Effector memory CD4-positive, alpha-beta T cell (primary cell): ENCODE data around the gene MVK.

ENCODE experiments used
- DNase-seq, 3 donors: peaks; one replicate each; pipeline ENCODE4 v3.0.0-alpha.2; 2020
- H3K27ac ChIP-seq: 2 replicates; pipeline ENCODE4 v1.7.0; 2013; ENCODE audit warnings: mild to moderate bottlenecking, low read length, moderate library complexity; ENCODE audit not compliant: insufficient read depth, poor library complexity, severe bottlenecking
- H3K27me3 ChIP-seq: replicated peaks from 2 replicates; pipeline ENCODE4 v1.7.0; 2013; ENCODE audit warnings: mild to moderate bottlenecking, low read length; ENCODE audit not compliant: insufficient read depth, control insufficient read depth, poor library complexity, severe bottlenecking
- H3K36me3 ChIP-seq: 2 replicates; pipeline ENCODE4 v1.7.0; 2013; ENCODE audit warnings: mild to moderate bottlenecking, low read length, moderate library complexity; ENCODE audit not compliant: control insufficient read depth, insufficient read depth
- H3K4me1 ChIP-seq: 2 replicates; pipeline ENCODE4 v1.7.0; 2013; ENCODE audit warnings: low read length, mild to moderate bottlenecking; ENCODE audit not compliant: control insufficient read depth, insufficient read depth, poor library complexity, severe bottlenecking
- H3K4me3 ChIP-seq: 2 replicates; pipeline ENCODE4 v1.7.0; 2013; ENCODE audit warnings: low read length, low read depth, mild to moderate bottlenecking; ENCODE audit not compliant: insufficient read depth, poor library complexity, severe bottlenecking
- H3K9me3 ChIP-seq: 2 replicates; pipeline ENCODE4 v1.7.0; 2013; ENCODE audit warnings: mild to moderate bottlenecking, low read length, moderate library complexity; ENCODE audit not compliant: control insufficient read depth

The MVK gene

DNA sequence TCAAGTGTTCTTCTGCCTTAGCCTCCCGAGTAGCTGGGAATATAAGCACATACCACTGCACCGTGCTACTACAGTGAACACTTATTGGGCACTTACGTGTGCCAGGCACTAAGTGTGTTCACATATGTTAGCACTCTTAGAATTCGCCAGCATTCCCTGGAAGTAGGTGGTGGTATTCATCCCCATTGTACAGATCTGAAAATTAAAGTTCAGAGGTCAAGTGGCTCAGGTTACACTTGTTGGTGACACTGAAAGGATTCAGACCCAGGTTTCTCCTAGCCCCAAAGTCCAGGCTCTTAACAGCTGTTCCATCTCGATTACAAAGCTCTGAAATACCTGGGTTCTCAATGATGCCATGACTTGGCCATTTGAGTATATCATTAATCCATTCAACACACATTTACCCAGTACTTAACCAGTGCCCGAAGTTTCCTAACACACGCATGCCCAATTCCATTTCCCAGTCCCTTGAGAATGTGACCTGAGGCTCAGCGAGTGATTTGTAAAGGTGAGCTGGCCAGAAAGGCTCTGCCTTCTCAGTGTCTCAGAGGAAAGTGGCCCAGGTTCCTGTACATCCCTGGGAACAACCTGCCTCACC is 4.8 kb downstream of the MVK start:
- Histone ChIP-seq H3K4me3 (no peak overlapping the region), H3K36me3 (peaks cover 48% of the 10 kb centered on the region)
- DNase-seq: no peak

DNA sequence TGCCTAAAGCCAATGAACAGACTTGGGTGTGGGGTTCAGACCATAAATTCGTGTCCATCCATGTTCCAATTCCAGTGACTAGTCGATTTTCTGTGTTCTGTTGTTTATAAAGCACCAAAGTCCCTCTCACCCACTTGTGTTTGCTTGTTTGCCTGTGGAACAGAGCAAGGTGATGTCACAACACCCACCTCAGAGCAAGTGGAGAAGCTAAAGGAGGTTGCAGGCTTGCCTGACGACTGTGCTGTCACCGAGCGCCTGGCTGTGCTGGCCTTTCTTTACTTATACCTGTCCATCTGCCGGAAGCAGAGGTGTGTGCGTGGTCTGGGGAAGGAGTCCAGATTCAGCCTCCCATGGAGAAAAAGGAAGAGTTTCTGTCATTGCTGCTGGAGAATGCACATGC is 6.0 kb downstream of the MVK start:
- no peak for DNase-seq
- H3K9me3 ChIP-seq: no peaks in the 10 kb centered on the region
- H3K27me3 ChIP-seq: no peaks in the 10 kb centered on the region
- no peaks in the 10 kb centered on the region for H3K4me1 ChIP-seq
- no peak overlapping the region for H3K27ac ChIP-seq
- no peak overlapping the region for H3K4me3 ChIP-seq
- peaks cover 48% of the 10 kb centered on the region for H3K36me3 ChIP-seq

More for the DNA sequence above, 4.8 kb downstream of the MVK start:
- Histone ChIP-seq H3K27ac (no peak overlapping the region), H3K4me1 (peaks cover 7% of the 10 kb centered on the region), H3K9me3 (no peaks in the 10 kb centered on the region), H3K27me3 (no peaks in the 10 kb centered on the region)

DNA sequence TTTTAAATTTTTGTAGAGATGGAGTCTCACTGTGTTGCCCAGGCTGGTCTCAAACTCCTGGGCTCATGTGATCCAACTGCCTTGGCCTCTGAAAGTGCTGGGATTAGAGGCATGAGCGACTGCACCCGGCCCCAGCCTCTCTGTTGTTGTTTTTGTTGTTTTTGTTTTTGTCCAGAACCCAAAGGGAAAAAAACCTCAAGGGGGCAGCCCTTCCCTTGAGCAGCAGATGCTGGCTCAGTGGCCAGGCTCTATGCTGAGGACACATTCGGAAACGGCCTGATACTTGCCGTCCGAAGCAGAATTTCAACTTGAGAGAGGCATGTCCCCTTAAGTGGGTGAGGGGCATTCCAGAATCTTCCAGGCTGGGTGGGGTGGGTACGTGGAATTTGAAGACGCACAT is 6.7 kb downstream of the MVK start:
- Histone ChIP-seq H3K9me3 (no peaks in the 10 kb centered on the region), H3K27me3 (no peaks in the 10 kb centered on the region), H3K36me3 (peaks cover 48% of the 10 kb centered on the region), H3K4me3 (no peak overlapping the region), H3K4me1 (no peaks in the 10 kb centered on the region), H3K27ac (no peak overlapping the region)
- DNase-seq: no peak

DNA sequence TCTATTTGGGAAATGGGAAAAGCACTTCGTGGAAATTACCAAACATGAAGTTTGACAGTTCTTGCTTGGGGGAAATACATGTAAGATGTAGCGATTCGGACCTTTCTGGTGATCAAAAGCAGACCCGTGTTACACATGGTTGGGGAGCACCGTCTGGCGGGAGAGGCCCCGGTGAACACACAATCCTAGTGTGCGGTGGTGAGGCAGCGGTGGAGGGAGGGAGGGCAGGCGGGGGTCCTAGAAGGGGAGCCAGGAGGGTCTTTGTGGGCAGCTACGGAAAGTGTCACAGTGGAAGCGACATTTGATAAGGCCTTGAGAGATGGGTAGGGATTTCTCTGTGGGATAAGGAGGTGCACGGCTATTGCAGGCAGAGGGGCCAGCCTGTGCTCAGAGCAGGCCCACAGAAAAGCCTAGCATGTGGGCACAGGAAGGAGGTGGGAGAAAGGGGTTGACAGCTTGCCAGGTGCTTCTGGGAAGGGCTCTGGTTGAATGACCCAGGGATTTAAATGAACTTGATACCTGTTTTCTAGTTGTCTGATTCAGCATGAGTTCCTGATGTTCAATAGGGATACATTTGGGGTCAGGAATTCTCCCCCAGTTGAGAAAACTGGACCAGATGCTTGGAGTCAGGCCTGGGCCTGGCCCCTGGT is 7.2 kb downstream of the MVK start:
- H3K27ac ChIP-seq: no peak overlapping the region
- no peaks in the 10 kb centered on the region for H3K27me3 ChIP-seq
- DNase-seq: no peak
- H3K4me3 ChIP-seq: no peak overlapping the region
- no peaks in the 10 kb centered on the region for H3K9me3 ChIP-seq
- peaks cover 48% of the 10 kb centered on the region for H3K36me3 ChIP-seq
- H3K4me1 ChIP-seq: no peaks in the 10 kb centered on the region

DNA sequence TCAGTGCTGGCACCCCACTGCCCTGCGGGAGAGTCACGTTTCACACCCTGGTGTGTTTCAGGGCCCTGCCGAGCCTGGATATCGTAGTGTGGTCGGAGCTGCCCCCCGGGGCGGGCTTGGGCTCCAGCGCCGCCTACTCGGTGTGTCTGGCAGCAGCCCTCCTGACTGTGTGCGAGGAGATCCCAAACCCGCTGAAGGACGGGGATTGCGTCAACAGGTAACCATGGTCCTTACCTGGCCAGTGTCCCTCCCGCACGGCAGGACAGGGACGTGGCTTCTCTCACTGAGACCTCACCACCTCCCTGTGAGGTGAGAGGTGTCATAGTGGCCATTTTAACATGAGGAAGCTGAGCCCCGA is 7.7 kb downstream of the MVK start:
- Histone ChIP-seq H3K36me3 (peaks cover 48% of the 10 kb centered on the region), H3K9me3 (no peaks in the 10 kb centered on the region), H3K27ac (no peak overlapping the region), H3K4me1 (no peaks in the 10 kb centered on the region), H3K4me3 (no peak overlapping the region), H3K27me3 (no peaks in the 10 kb centered on the region)
- DNase-seq: no peak

DNA sequence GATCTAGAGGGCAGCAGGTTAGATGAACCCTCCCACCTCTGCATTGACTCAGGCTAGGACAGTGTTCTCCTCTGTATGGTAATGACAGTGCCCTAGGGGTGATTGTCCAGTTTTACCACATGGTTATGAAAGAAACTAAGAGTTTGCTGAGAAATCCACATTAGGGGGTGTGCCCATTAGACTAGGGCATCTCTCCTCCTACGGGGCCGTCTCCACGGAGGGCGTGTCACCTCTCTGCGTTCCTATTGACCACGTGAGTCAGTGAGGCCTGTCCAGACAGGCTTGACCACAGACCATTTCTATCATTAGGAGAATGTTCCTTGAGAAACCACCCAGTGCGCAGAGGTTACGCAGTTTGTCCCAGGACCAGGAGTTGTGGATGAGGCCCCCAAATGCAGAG is 8.3 kb downstream of the MVK start:
- H3K36me3 ChIP-seq: peaks cover 48% of the 10 kb centered on the region
- no peaks in the 10 kb centered on the region for H3K4me1 ChIP-seq
- no peaks in the 10 kb centered on the region for H3K27me3 ChIP-seq

DNA sequence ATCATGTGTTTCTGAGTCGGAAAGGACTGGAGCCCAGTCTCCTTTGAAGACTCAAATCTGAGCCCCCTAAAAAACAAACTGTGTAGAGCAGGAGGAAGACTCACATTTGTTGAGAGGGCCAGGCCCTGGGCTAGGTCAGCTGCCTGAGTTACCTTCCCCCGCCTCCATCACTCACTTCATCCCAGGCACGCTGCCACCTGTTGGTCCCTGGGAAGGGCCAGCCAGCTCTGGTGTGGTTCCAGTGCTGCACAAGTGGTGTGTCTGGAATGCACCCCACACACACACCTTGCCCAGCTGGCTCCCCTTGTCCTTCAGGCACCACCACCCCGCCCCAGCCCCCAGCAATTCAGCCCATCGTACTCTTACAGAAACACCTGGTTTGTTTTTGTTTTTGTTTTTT is 9.0 kb downstream of the MVK start:
- no peak overlapping the region for H3K4me3 ChIP-seq
- no peaks in the 10 kb centered on the region for H3K27me3 ChIP-seq
- no peaks in the 10 kb centered on the region for H3K4me1 ChIP-seq
- H3K27ac ChIP-seq: no peak overlapping the region
- no peak for DNase-seq
- peaks cover 41% of the 10 kb centered on the region for H3K36me3 ChIP-seq
- H3K9me3 ChIP-seq: no peaks in the 10 kb centered on the region

More for the DNA sequence above, 8.3 kb downstream of the MVK start:
- Histone ChIP-seq H3K27ac (no peak overlapping the region), H3K9me3 (no peaks in the 10 kb centered on the region), H3K4me3 (no peak overlapping the region)
- no peak for DNase-seq

DNA sequence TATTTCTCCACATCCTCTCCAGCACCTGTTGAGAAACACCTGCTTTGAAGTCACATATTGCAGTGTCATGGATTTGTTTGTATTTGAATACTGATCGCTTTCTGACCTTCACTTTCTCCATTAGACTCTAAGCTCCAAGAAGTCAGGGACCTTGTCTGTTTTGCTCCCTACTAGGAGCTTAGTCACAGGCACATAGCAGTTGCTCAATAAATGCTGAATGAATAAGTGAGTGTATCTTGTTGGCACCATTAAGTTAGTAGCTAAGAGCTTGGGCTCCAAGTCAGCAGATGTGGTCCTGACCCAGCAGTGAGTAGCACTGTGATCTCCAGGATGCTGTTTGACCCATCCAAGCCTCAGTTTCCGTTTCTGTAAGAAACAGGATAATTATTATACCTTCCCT is 10.1 kb downstream of the MVK start:
- no peak overlapping the region for H3K4me3 ChIP-seq
- H3K9me3 ChIP-seq: no peaks in the 10 kb centered on the region
- no peak overlapping the region for H3K27ac ChIP-seq
- H3K4me1 ChIP-seq: no peaks in the 10 kb centered on the region
- no peak for DNase-seq
- H3K36me3 ChIP-seq: peaks cover 42% of the 10 kb centered on the region
- no peaks in the 10 kb centered on the region for H3K27me3 ChIP-seq

DNA sequence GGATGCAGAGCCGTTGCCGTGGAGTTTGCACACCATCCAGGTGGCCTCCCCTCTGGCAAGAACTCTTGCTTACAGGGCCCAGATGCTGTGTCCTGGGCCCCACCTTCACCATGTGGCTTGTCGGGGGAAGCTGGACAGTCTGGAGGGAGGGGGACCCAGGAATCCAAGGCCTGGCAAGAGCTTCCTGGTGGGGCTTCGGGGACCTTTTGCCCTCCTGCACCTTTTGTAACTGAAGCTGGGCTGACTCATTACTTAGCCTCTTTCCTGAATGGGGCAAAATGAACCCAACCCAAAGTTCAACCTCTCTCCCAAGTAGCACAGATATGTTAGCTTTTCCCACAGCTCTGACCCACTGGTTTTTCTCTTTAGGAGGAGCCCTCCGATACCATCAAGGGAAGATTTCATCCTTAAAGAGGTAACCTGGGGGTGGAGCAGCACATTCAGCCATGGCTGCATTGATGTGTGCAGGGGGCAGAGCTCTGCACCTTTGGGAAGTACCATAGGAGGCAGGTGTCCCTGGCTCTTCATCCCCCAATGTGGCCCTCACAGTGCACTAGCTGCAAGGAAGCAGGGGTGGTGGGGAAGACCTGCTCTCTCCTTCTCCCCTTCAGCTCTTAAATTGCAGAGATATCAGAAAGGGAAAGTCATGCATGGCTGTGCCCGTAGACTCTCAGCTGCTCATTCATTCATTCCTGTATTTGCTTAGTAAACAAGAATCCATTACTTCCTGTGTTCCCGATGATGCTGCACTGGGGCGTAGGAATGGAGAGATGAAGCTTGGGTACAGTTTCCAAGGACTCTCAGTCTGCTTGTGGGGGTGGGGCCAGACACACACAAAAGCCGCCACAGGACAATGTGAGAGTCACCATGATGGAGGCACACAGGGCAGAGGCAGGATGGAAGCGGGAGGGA is 13.0 kb downstream of the MVK start:
- Histone ChIP-seq H3K27ac (no peak overlapping the region), H3K27me3 (no peaks in the 10 kb centered on the region), H3K9me3 (no peaks in the 10 kb centered on the region), H3K4me3 (no peak overlapping the region), H3K36me3 (peaks cover 15% of the 10 kb centered on the region), H3K4me1 (no peaks in the 10 kb centered on the region)
- DNase-seq: no peak

DNA sequence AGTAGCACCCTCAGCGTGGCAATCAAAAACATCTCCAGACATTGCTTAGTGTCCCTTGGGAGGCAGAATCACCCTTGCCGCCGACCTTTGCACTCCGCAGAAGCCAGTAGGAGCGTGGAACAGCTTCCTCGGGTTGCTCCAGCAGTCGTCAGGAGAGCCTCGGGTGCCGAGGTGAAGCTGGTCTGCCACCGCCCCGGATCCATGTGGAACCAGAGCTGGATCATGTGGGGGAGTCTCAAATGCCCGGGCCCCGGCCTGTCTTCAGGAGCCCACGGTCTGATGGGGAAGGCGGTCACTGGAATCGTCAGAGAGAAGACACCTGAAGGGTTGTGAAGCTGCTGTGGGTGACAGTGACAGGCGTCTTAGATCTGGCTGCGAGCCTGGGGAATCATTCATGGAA is 14.3 kb downstream of the MVK start:
- Histone ChIP-seq H3K36me3 (peaks cover 13% of the 10 kb centered on the region), H3K27ac (no peak overlapping the region), H3K4me1 (no peaks in the 10 kb centered on the region), H3K4me3 (no peak overlapping the region), H3K9me3 (no peaks in the 10 kb centered on the region), H3K27me3 (no peaks in the 10 kb centered on the region)
- DNase-seq: no peak
